PC-3 (cell line): ENCODE measurements around the gene TRMT61A. TPM values are rescaled to one million over a fixed set of nuclear protein-coding genes. Genes with fewer than 3 reads are reported as not detected.
A peak's percentile ranks its signal among the peaks of the same experiment; 100 is the strongest.

ENCODE experiments used
- ATAC-seq: fragments of 200-7000 bp; cut with Tn5 transposase; 2 replicates; pipeline ENCODE4 v1.9.1; 2020; ENCODE audit warnings: mild to moderate bottlenecking, moderate library complexity
- BruUV-seq: library from RNA; stranded (reverse); fragments of 400-500 nt; replicated peaks from 2 replicates; lab custom pipeline; 2021; lab: Mats Ljungman, UMichigan
- CTCF ChIA-PET: fragments of 300-600 bp; sonication (Branson Sonifier 250); formaldehyde crosslinking; loops from one replicate; lab custom pipeline; 2022; ENCODE audit warnings: antibody characterized with exemption; lab: Charles Lee
- POLR2A ChIA-PET: fragments of 300-600 bp; sonication (Branson Sonifier 250); formaldehyde crosslinking; loops from one replicate; lab custom pipeline; 2022; ENCODE audit warnings: antibody characterized with exemption; ENCODE audit not compliant: unreplicated experiment; lab: Charles Lee
- DNase-seq: peaks from one replicate; pipeline ENCODE4 v3.0.0-alpha.2; 2015
- H2AFZ ChIP-seq: fragments of 300-600 bp; sonication (generic); 2 replicates; pipeline ENCODE4 v1.6.0; 2016; ENCODE audit warnings: antibody characterized with exemption, low read length
- H3F3A ChIP-seq: fragments of 300-600 bp; sonication (generic); one replicate; pipeline ENCODE4 v1.6.0; 2017; ENCODE audit warnings: antibody characterized with exemption, low read length, control low read depth, mild to moderate bottlenecking; ENCODE audit not compliant: unreplicated experiment
- H3K27ac ChIP-seq: fragments of 300-600 bp; sonication (generic); 2 replicates; pipeline ENCODE4 v1.5.1; 2016; ENCODE audit warnings: mild to moderate bottlenecking, low read length
- H3K27me3 ChIP-seq: fragments of 300-600 bp; sonication (generic); 2 replicates; pipeline ENCODE4 v1.6.1; 2016; ENCODE audit warnings: low read length, mixed read lengths
- H3K36me3 ChIP-seq: fragments of 300-600 bp; sonication (generic); 2 replicates; pipeline ENCODE4 v1.6.1; 2016; ENCODE audit warnings: low read depth, mixed run types, low read length, mixed read lengths
- H3K4me1 ChIP-seq: fragments of 300-600 bp; sonication (generic); 2 replicates; pipeline ENCODE4 v1.5.1; 2016; ENCODE audit warnings: low read length; ENCODE audit not compliant: insufficient read depth
- H3K4me2 ChIP-seq: fragments of 300-600 bp; sonication (generic); 2 replicates; pipeline ENCODE4 v1.6.0; 2016; ENCODE audit warnings: low read length
- H3K4me3 ChIP-seq: fragments of 300-600 bp; sonication (generic); 2 replicates; pipeline ENCODE4 v1.5.1; 2016; ENCODE audit warnings: mild to moderate bottlenecking, low read length, mixed read lengths
- H3K79me2 ChIP-seq: fragments of 300-600 bp; sonication (generic); 2 replicates; pipeline ENCODE4 v1.6.1; 2017; ENCODE audit warnings: low read length, mixed read lengths
- H3K9ac ChIP-seq: fragments of 300-600 bp; sonication (generic); 2 replicates; pipeline ENCODE4 v1.6.0; 2016; ENCODE audit warnings: mild to moderate bottlenecking, low read length
- H3K9me2 ChIP-seq: fragments of 300-600 bp; sonication (generic); replicated peaks from 2 replicates; pipeline ENCODE4 v1.6.1; 2016; ENCODE audit warnings: mixed run types, low read length, mixed read lengths
- H3K9me3 ChIP-seq: fragments of 300-600 bp; sonication (generic); 2 replicates; pipeline ENCODE4 v1.6.1; 2016; ENCODE audit warnings: low read length, mixed read lengths
- H4K20me1 ChIP-seq: fragments of 300-600 bp; sonication (generic); 2 replicates; pipeline ENCODE4 v1.6.1; 2016; ENCODE audit warnings: low read length, mixed read lengths
- CTCF ChIP-seq: fragments of 300-600 bp; sonication (generic); conservative IDR thresholded peaks from 2 replicates; pipeline ENCODE4 v1.5.1; 2017; ENCODE audit warnings: antibody characterized with exemption, low read depth, mild to moderate bottlenecking, low read length
- EZH2 ChIP-seq: fragments of 300-600 bp; sonication (generic); IDR thresholded peaks from one replicate; pipeline ENCODE4 v1.6.1; 2017; ENCODE audit warnings: antibody characterized with exemption, mild to moderate bottlenecking, low read length; ENCODE audit not compliant: unreplicated experiment
- EZH2phosphoT487 ChIP-seq: fragments of 300-600 bp; sonication (generic); IDR thresholded peaks from 2 replicates; pipeline ENCODE4 v1.6.1; 2018; ENCODE audit warnings: mild to moderate bottlenecking, antibody characterized with exemption, low read length, borderline replicate concordance
- intact Hi-C: fragments of 100-400 bp; cut with micrococcal nuclease; formaldehyde crosslinking; loops from 2 replicates; pipeline ENCODE4 v1.9.0; 2023
- total RNA-seq: library from RNA; depleted of rRNA; stranded (reverse); fragments of >200 nt; gene quantifications from 2 replicates; pipeline ENCODE4 v1.2.3, GENCODE V29; 2014

Gene TRMT61A
- total RNA-seq, 1 experiment from 2014 or later: 51.2 TPM

- H3K4me3 ChIP-seq: peak overlapping the region; percentile 89
- no peaks in the 10 kb centered on the region for H3K9me2 ChIP-seq
- 0 out of 2 replicates have a peak overlapping the region, but pooled peaks have one; percentile 15 for H3K9ac ChIP-seq
- TF ChIP-seq EZH2 (no peak), EZH2phosphoT487 (peak; percentile 93), CTCF (peak; percentile 60)
- peaks cover 7% of the 10 kb centered on the region; the same call in 1 of the 2 replicates for H4K20me1 ChIP-seq
- no peaks in the 10 kb centered on the region for H3K27me3 ChIP-seq
- intact Hi-C loops: loop anchor here (1.0 kb wide), 1 partner anchor 25 kb away; no protein-coding TSS in a partner anchor
- 0 out of 2 replicates have a peak, but pooled peaks cover 4% of the 10 kb centered on the region for H3K79me2 ChIP-seq
- H3K36me3 ChIP-seq: no peaks in the 10 kb centered on the region
- peak; percentile 82 for DNase-seq
- H3K9me3 ChIP-seq: no peaks in the 10 kb centered on the region
- peaks cover 9% of the 10 kb centered on the region for H3K4me1 ChIP-seq
- no peak overlapping the region for H3K27ac ChIP-seq
- peak overlapping the region; percentile 63 for H2AFZ ChIP-seq
- CTCF ChIA-PET: interaction anchor here (0.6 to 1.5 kb wide), 3 partner anchors 20 to 37 kb away, joined by 4 to 8 read pairs (median 7); no protein-coding TSS in a partner anchor
- H3K4me2 ChIP-seq: peak overlapping the region; percentile 99
- POLR2A ChIA-PET: interaction anchor here (0.6 to 1.1 kb wide), 4 partner anchors 20 to 49 kb away, joined by 4 to 5 read pairs (median 4); no protein-coding TSS in a partner anchor
- peak; percentile 40 for ATAC-seq
- H3F3A ChIP-seq: no peaks in the 10 kb centered on the region
- no TSS peak for BruUV-seq
Observed at GRCh38 chr14:103520657-103521437, 8.1 kb upstream of the TRMT61A start.

GRCh38 chr14:103521438-103521950 lies 7.5 kb upstream of the TRMT61A start:
- H3F3A ChIP-seq: no peaks in the 10 kb centered on the region
- no peak overlapping the region for H3K27ac ChIP-seq
- no peak for TF ChIP-seq EZH2
- no peak for TF ChIP-seq EZH2phosphoT487
- no peak for TF ChIP-seq CTCF
- no TSS peak for BruUV-seq
- intact Hi-C loops: loop anchor here (1.0 kb wide), 1 partner anchor 25 kb away; no protein-coding TSS in a partner anchor
- no peaks in the 10 kb centered on the region for H3K9me3 ChIP-seq
- H3K9ac ChIP-seq: 0 out of 2 replicates have a peak overlapping the region, but pooled peaks have one; percentile 10
- peak; percentile 32 for DNase-seq
- H3K36me3 ChIP-seq: no peaks in the 10 kb centered on the region
- ChIA-PET POLR2A (interaction anchor here (0.6 to 1.1 kb wide), 3 partner anchors 31 to 50 kb away, joined by 4 to 5 read pairs (median 4); no protein-coding TSS in a partner anchor), CTCF (interaction anchor here (0.6 to 1.5 kb wide), 3 partner anchors 20 to 37 kb away, joined by 4 to 8 read pairs (median 7); no protein-coding TSS in a partner anchor)
- H3K79me2 ChIP-seq: 0 out of 2 replicates have a peak, but pooled peaks cover 4% of the 10 kb centered on the region
- H2AFZ ChIP-seq: peak overlapping the region; percentile 63
- peaks cover 7% of the 10 kb centered on the region; the same call in 1 of the 2 replicates for H4K20me1 ChIP-seq
- H3K27me3 ChIP-seq: no peaks in the 10 kb centered on the region
- peak; percentile 21 for ATAC-seq
- H3K4me3 ChIP-seq: peak overlapping the region; percentile 89
- H3K9me2 ChIP-seq: no peaks in the 10 kb centered on the region
- H3K4me2 ChIP-seq: peak overlapping the region; percentile 99
- H3K4me1 ChIP-seq: peaks cover 9% of the 10 kb centered on the region
